ENCODE data around the gene MPEG1.

The MPEG1 gene

DNA sequence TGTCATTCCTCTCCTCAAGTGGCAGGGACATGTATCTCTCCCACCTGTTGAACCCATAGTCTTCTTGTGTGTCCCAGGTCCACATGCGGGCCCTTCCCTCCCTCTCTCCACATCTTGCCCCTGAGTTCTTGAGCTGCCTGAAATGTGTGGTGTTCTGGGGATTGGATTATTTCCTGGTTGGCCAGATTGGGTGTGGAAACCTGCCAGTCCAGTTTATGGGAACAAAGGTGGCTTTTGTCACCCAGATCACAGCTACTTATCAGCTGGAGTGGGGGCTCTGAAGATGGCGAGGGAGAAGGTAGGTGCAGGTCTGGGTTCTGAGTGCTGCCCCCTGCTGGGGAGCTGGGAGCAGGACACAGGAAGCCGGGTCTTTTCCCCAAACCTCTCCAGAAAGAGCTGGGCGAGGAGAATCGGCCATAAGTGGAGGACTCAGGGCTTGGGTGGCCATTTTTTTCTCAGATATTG, 26.6 kb downstream of the MPEG1 start:
- DNase-seq = peak; percentile 58

DNA sequence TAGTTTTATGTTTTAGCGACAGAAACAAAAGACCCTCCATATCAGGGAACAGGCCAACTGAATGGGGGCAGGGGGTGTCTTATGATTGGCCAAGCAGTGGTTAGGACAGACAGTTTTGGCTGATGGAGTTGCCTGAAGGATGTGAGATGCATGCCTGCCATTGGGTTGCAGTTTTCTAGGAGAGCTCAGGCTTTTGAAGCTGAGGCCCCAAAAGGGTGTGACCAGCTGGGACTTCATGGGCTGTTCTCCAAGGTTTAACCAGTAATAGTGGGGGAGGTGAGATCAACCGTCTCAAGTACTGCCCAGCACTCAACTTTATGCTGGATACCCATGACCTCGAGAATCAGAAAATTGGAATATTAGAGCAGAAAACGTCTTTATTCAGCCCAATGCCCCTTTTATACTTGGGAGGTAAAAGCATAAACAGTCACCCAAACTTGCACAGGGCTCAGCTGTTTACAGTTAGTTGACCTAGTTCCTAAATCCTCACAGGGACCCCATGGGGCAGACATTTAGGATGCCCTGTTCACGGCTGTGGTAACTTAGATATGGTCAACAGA, 27.3 kb downstream of the MPEG1 start:
- no peak for DNase-seq

DNA sequence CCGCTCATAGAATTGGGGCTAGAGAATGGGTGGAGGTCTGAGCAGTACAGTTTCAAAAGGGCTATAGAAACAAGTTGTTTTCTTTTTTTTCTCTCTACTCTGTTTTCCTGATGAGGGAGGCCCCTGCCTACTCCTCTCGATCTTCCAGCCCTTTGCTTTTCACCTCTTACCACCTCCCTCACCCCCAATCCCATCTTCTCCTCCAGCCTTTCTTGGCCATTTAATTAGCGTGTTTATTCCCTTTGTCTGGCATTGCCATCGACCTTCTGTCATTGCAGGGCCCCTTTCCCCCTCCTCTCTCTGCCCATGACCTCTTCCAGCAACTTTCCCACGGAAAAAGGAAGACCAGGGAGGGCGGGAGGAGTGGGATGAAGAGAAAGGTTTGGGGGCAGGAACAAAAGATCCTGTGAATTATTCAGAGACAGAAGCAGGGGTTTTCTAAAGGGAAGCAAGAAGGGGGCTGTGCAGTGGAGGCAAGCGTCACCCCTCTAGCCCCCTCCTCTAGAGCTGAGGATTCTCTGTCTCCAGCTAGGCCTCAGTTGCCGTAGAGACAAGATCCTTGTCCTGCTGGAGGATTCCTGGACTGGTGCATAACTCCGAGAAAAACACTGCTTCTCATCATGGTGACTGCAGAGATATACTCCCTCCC, 27.9 kb downstream of the MPEG1 start:
- no peak for DNase-seq

DNA sequence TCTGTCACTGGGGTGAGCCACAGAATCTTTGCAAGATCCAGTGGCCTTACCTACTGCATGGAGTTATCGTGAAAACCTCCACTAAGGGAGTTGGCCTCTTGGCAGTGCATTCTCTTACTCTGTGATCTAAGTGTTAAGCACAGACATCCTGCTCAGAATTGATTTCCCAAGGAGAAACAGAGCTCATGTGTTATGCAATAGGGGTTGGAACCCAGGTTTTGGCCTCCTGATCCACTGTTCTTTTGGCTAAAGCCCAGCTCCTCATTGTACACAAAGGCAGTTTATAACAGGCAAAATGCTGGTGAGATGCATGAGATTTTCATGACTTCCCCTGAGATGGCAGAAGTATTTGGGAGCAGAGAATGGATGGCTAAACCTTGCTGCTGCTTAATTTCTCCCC, 29.0 kb downstream of the MPEG1 start:
- DNase-seq = no peak

DNA sequence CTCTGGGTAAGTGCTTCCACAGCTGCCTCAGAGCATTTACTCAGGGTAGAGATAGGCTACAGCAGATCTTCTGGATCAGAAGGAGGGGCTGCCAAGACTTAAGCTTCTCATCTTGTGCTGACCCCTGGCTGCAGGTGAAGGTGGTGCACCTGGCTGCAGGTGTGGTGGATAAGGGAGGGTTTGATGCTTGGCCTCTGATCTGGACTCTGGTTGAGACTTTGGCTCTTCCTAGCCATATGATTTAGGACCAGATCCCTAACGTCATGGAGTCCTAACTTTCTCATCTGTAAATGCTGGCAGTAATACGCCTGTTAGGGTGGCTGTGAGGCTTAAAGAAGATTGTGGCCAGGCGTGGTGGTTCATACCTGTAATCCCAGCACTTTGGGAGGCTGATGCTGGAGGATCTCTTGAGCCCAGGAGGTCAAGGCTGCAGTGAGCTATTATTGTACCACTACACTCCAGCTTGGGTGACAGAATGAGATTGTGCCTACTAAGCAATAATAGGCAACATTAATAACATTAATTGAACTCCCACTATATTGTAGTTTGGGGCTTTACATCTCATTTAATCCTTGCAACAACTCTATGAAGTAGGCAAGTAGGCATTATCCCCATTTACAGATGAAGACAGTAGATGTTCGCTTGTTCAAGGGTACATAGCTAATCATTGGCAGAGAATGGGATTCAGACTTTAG, 30.1 kb downstream of the MPEG1 start:
- peak; percentile 36 for DNase-seq

DNA sequence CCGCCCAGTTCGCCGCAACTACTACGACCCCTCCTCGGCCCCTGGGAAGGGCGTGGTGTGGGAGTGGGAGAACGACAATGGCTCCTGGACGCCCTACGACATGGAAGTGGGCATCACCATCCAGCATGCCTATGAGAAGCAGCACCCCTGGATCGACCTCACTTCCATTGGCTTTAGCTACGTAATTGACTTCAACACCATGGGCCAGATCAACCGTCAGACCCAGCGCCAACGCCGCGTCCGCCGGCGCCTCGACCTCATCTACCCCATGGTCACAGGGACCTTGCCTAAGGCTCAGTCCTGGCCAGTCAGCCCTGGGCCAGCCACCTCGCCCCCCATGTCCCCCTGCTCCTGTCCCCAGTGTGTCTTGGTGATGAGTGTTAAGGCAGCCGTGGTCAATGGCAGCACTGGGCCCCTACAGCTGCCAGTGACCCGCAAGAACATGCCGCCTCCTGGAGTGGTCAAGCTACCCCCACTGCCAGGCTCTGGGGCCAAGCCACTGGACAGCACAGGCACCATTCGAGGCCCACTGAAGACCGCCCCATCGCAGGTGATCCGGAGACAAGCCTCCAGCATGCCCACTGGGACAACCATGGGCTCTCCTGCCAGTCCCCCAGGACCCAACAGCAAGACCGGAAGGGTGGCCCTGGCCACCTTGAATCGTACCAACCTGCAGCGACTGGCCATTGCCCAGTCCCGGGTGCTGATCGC, 30.8 kb downstream of the MPEG1 start:
- DNase-seq = no peak

DNA sequence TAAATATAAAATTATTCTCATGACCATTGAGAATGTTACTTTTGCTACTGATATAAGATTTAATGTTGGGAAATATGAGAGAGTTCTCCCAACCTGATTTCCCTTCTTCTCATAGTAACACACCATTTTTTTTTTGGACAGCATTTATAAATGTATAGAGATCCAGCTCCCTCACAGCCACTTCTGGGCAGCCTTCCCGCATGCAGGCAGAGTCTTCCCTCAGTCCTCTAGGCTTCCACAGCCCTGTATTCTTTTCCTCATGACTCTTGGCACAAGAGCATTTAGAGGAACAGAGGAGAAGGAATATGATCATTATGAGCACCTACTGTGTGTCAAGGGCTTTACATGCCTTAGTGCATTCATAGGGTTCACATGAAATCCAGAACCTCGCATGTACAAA, 31.8 kb downstream of the MPEG1 start:
- no peak for DNase-seq

DNA sequence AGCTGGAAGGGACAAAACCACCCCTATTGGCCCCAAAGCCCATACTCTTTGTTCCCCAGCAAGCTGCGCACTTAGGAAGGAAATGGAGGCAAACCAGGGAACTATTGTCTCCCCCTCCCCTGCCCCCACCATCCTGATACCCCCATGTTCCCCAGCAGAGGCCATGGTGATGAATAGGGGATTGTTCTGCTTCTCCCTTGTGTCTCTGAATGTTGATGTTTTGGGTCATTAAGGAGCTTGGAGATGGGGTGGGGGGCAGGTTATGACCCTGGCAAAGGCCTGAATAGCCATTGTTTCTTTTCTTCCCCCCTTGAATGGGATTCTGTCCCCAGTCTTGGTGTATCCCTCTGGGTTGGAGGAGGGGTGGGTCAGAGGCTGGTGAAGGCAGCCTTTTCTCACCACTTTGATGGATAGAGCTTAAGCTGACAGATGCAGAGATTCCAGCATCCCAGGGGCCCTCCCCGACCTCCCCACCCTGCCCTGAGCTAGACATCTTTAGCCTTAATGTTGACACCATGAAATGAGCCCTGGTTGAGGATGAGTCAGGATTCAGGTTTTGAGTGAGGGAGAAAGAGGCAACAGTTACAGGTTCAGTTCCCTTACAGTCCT, 32.5 kb downstream of the MPEG1 start:
- DNase-seq = no peak

DNA sequence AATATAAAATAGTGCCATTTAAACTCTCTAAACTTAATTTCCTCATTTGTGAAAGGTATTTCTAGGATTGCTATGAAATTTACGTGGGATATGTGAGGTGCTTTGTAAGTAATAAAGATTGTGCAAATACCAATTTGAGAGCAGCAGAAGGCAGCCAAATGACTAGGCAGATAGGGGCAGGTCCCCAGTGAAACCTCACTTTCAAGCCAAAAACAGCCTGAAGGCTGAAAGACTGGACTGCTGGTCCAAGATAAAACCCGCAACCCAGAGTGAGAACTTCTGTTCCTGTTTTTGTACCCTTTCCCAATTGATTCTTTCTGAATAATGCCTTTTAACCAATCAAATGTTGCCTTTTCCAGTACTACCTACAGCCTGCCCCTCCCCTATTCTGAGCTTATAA, 33.6 kb downstream of the MPEG1 start:
- DNase-seq = no peak

DNA sequence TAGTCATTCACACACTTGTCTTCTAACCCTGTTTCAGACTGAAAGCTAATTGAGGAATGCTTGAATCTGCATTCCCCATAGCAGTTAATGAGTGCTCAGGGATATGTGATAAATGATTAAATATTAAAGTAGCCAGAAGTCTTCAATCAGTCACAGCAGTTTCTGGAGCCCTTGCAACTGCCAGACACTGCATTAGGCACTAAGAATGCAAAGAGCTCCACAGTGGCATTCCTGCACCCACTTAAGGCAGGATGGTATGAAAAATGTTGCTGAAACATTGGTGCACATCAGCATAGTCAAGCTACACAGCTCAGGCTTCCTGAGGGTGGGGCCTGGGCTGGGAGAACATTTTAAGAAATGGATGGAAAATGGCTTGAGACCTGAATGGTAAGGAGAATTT, 34.3 kb downstream of the MPEG1 start:
- DNase-seq = no peak

DNA sequence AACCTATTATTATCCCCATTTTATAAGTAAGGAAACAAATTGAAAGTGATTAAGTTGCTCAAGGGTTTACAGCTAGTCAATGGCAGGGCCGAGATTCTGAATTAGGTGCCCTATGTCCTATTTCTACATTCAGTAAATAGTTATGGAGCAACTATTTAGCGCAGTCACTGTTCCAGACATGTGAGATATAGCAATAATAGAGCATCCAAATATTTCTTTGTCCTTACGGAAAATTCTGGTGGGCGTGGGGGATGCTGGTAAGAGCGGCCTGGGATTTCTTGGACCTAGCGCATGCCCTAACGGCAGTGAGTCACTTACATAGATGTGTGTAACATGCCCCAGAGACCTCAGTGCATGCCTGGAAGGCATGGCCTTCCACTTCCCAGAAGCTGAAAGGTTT, 36.4 kb downstream of the MPEG1 start:
- no peak for DNase-seq

DNA sequence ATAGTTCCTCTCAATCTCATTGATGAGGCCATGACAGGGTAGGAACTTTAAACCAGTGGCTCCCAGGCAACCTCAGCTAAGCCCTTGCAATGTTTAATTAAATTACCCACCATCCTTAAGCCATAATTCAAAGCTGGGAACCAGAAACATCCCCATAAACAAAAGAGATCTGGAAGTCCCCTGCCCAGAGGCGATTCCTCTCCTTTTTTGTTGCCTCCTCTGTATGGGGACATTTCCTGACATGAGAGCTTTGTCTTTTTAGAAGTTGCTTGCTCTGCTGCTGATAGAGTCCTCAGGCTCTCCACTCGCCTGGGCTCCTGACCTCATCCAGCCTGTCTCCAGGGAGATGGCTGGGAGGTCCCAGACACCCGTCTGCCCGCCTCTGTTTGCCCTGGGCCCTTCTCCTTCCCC, 37.6 kb downstream of the MPEG1 start:
- no peak for DNase-seq

DNA sequence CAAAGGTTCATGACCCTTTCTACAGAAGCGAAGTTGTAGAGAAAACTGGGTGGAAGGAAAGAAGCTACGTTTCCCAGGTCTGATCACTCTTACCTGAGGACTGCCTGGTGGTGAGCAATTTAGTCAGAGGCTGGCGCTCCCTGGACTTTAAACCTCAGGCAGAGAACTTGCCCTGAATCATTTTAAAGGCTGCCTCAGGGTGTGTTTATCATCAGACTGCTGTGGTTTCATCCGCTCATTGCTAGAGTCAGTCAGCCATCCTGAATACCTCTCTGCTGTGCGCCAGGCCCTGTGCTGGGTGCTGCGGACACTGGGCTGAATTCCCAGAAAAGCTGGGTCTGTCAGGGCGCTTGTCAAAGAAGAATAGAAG, 38.1 kb downstream of the MPEG1 start:
- no peak for DNase-seq

DNA sequence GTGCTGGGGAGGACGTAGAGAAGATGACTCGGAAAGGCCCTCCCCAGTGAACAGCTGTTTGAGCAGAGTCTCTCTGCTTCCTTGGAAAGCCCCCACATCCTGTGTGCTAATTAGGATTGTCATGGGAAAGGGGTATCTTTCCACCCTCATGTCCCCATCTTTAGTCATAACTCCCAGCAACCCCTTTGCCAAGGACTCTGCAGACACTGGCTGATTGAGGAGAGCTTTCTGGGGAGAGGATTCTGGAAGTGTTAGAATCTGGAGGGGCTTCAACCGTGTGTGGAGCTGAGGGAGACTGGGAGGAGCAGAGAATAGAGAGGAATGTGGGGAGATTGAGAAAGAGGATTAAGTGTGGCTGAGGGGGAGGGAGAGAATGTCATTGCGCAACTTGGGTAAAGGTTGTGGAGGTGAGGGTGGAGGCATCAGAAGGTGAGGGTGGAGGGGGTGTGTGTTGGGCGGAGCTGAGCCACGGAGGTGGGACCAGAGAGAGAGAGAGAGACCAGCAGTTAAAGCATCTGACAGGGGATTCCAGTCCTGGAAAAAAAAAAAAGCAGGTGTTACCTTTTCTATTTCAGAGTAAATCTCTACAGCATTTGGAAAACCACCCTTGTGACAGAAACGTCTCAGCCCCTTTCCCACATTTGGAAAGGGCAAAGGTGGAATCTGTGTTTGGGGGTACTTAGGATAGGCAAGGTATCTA, 38.6 kb downstream of the MPEG1 start:
- no peak for DNase-seq

DNA sequence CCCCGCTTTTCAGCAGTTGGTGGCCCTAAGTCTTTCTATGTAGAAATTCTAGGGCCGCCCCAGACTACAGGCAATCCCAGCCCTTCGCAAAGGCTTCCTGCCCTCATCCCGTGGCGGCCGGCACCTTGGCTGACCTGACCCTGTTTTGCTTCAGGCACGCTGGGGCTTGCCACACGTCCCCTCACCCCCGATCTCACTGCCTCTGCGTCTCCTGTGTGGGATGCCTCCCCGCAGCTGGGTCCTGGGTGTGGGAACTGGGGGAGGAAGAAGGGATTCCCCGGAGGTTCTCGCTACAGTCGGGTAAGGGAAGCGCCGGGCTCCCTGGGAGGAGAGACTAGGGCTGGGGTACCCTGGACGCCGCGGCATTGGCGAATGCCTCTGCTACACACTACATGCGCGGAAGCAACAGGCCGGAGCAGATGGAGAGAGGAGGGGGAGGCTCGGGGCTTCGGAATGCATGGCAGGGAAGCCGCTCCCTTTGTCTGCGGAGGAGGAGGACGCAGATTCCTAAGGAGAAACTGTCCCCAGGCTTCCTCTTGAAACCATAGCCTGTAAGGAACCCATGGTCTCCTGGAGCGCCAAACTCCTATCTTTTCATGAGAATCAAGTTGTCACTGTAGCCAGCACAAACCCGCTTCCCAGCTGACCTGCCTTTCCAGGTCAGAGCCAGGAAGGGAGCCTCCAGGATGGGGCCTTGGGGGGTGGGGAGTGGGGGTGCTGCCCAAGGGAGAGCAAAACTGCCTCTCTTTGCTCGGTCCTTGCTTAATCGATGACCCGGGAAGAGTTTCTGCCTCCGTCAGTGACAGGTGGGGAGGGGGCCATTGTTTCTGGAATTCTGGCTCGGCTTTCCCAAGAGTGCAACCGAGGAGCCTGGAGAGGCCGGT, 39.4 kb downstream of the MPEG1 start:
- DNase-seq = no peak

DNA sequence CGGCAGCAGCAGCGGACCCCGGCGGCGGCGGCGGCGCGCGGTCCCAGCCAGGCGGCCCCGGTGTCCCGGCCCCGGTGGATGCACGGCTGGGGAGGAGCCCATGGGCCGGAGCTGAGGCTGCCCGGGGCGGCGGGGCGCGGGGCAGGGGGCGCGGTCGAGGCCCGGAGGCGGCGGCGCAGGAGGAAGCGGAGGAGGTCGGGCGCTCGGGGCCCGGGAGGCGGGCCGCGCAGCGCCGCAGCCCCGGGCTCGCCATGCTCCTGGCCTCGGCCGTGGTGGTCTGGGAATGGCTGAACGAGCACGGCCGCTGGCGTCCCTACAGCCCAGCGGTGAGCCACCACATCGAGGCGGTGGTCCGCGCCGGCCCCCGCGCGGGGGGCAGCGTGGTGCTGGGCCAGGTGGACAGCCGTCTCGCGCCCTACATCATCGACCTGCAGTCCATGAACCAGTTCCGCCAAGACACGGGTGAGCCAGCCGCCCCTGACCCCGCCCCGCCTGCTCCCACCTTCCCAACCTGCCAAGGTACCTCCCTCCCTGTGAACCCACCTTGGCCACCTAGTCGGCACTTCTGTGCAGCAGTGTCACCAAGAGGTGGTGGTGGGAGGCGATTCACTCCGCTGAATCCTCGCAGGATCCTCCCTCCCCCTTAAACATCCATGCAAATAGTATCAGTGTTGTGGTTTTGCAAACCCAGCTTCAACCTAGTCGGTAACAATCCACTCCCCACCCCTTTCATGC, 40.2 kb downstream of the MPEG1 start:
- peak; percentile 33 for DNase-seq

DNA sequence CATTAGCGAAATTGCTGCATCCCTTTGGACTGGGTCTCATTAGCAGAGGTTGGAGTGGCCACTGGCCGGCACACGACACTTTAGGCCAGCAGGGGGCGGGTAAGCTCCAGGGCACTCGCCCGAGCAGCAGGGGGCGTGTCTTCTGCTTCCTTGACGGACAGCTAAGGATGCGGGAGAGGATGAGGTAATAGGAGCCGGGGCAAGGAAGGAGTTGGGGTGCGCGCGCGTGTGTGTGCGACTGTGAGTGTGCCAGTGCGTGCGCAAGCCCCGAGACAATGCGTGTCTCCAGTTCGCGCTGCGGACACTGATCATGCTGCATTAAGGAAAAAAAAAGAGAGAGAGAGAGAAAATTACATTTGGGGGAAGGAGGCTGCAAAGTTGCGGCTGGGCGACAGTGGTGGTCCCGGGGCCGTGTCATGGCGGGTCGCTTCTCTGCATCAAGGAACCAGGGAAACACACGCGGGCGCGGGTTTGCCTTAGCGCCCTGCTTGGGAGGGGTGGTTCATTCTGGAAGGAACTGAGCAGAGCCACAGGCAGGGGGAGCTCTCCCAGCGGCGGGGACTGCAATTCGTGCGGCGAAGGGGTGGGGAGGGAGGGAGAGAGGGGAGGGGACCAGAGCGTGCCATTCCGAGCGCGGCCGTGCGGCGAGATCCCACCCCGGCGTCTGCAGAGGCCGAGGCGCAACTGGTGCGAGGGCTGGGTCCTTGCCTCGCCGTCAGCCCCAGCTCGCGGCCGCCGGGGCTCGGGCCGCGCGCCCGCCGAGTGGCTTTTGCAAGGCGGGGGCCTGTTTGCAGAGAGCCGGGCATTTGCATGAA, 41.0 kb downstream of the MPEG1 start, which contains the start of gene DTX4:
Gene DTX4 (plus strand): TSS at position 625 of the 815 bp plus-strand sequence. CDS start 464 bp downstream, outside the sequence.
- peak; percentile 87 for DNase-seq

DNA sequence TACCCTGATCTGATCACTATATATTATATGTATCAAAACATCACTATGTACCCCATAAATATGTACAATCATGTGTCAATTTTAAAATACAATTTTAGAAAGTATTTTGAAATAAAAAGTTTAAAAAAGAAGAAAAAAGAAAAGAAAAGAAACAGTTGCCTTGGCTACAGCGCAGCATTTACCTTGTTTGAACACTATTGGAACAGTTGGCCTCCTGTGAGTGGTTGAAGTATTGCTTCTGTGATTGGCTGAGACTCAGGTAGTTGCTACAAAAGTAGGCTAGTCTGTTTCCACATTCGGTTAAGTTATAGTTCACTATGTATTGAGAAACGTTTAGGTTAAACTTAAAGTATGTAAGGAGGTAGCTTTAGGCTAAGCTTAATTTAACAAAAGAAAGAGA, 48.7 kb downstream of the MPEG1 start:
- no peak for DNase-seq
